GM12874 (cell line): ENCODE measurements around the gene EML5.
A peak's percentile ranks its signal among the peaks of the same experiment; 100 is the strongest.

Source experiments
- CTCF ChIP-seq: IDR thresholded peaks from 2 replicates; pipeline ENCODE4 v1.5.1; 2011; ENCODE audit warnings: low read depth, mild to moderate bottlenecking, control low read depth, low read length, moderate library complexity; ENCODE audit not compliant: insufficient read depth

EML5 gene

GRCh38 chr14:88562831-88563686 is 229.7 kb downstream of the EML5 start, which contains the start of gene ZC3H14:
Gene ZC3H14 (plus strand): TSS chr14:88563037. CDS start chr14:88563134, 97 bp downstream.
- TF ChIP-seq CTCF = 0 out of 2 replicates have a peak, but pooled peaks have one; percentile 19

GRCh38 chr14:88562532-88562830 is 230.3 kb downstream of the EML5 start:
- no peak for TF ChIP-seq CTCF
